ENCODE data around the gene TMEM231. TPM values are rescaled to one million over a fixed set of nuclear protein-coding genes. Genes with fewer than 3 reads are reported as not detected.

The TMEM231 gene, protein sequence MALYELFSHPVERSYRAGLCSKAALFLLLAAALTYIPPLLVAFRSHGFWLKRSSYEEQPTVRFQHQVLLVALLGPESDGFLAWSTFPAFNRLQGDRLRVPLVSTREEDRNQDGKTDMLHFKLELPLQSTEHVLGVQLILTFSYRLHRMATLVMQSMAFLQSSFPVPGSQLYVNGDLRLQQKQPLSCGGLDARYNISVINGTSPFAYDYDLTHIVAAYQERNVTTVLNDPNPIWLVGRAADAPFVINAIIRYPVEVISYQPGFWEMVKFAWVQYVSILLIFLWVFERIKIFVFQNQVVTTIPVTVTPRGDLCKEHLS
- 1 to 10 TPM; 2.6 to 7.6 TPM for total RNA-seq

- Histone ChIP-seq H3K4me3 (peak within 1 kb of the TSS; percentile 37 to 74), H3K27me3 (no peaks in the 10 kb centered on the region), H3K4me1 (peaks cover 6% of the 10 kb centered on the region), H3K9me3 (no peaks in the 10 kb centered on the region), H3K27ac (peak within 1 kb of the TSS; percentile 35 to 80 (median 64)), H3K36me3 (replicated peaks in 1 of 2; ENCODE audit: insufficient read depth in 1 of 2, low read depth in 2 of 2) (no peaks in the 10 kb centered on the region)
- TF ChIP-seq CTCF (IDR thresholded peaks at IDR 0.05) (peak in 1 of 7 experiments; percentile 4), POLR2A (IDR thresholded peaks at IDR 0.05) (peak in 2 of 3 donors; percentile 56 to 62)
- 0% methylated on average over 75 of the region's 75 CpGs; no CpG with 5 or more reads in 1 of the 2 donors for WGBS, 2 donors
- DNase-seq, result peak; percentile 96 to 98 (median 98)
- intact Hi-C loops (cut with DNase I), result no loop called here
- peak; percentile 97 for ATAC-seq
Measured at GRCh38 chr16:75555707-75556430, at the start of gene TMEM231. Gene TMEM231, minus strand, starts transcription at chr16:75556252. Its CDS starts 43 bp downstream, at chr16:75556209.

- no peak for DNase-seq
- Histone ChIP-seq H3K4me3 (no peak overlapping the region), H3K27ac (no peak overlapping the region), H3K4me1 (no peaks in the 10 kb centered on the region), H3K9me3 (no peaks in the 10 kb centered on the region), H3K27me3 (no peaks in the 10 kb centered on the region), H3K36me3 (replicated peaks in 1 of 2; ENCODE audit: insufficient read depth in 1 of 2, low read depth in 2 of 2) (peaks cover 0 to 16% of the 10 kb centered on the region in 2 donors)
- TF ChIP-seq CTCF (IDR thresholded peaks at IDR 0.05) (no peak), POLR2A (IDR thresholded peaks at IDR 0.05) (no peak)
- intact Hi-C loops (cut with DNase I), result no loop called here
- no peak for ATAC-seq
- 79 to 81% methylated on average over 4 of the region's 4 CpGs for WGBS, 2 donors
Measured at GRCh38 chr16:75603241-75603640, 47.2 kb upstream of the TMEM231 start.

- DNase-seq (no peak), ATAC-seq (no peak)
- no peak overlapping the region for H3K4me3 ChIP-seq
- TF ChIP-seq CTCF (IDR thresholded peaks at IDR 0.05), result no peak
- no peak for TF ChIP-seq POLR2A (IDR thresholded peaks at IDR 0.05)
- no peaks in the 10 kb centered on the region for H3K4me1 ChIP-seq
- no peaks in the 10 kb centered on the region for H3K9me3 ChIP-seq
- intact Hi-C loops (cut with DNase I), result no loop called here
- H3K27me3 ChIP-seq, result no peaks in the 10 kb centered on the region
- no peak overlapping the region for H3K27ac ChIP-seq
- 93 to 94% methylated on average over 6 of the region's 6 CpGs for WGBS, 2 donors
- peaks cover 0 to 12% of the 10 kb centered on the region in 2 donors for H3K36me3 ChIP-seq (replicated peaks in 1 of 2; ENCODE audit: insufficient read depth in 1 of 2, low read depth in 2 of 2)
Measured at GRCh38 chr16:75599452-75600277, 43.6 kb upstream of the TMEM231 start.

- ATAC-seq (no peak), DNase-seq (no peak)
- H3K4me3 ChIP-seq, result no peak overlapping the region
- WGBS, 2 donors, result 75 to 81% methylated on average over 16 to 17 of the region's 17 CpGs
- TF ChIP-seq POLR2A (IDR thresholded peaks at IDR 0.05) (no peak), CTCF (IDR thresholded peaks at IDR 0.05) (no peak)
- H3K27ac ChIP-seq, result no peak overlapping the region
- no peaks in the 10 kb centered on the region for H3K4me1 ChIP-seq
- H3K9me3 ChIP-seq, result no peaks in the 10 kb centered on the region
- no peaks in the 10 kb centered on the region for H3K27me3 ChIP-seq
- no peaks in the 10 kb centered on the region for H3K36me3 ChIP-seq (replicated peaks in 1 of 2; ENCODE audit: insufficient read depth in 1 of 2, low read depth in 2 of 2)
- intact Hi-C loops (cut with DNase I), result no loop called here
Measured at GRCh38 chr16:75593825-75594820, 38.1 kb upstream of the TMEM231 start.
